Ovary (tissue), 9 donors: ENCODE data around the gene HSF5. TPM values are rescaled to one million over a fixed set of nuclear protein-coding genes. Genes with fewer than 3 reads are reported as not detected.
"Not testable (repeated sequence)": the region's sequence is repeated elsewhere in the genome, so short reads cannot be mapped to it uniquely, and the experiment has no call there.

ENCODE experiments used
- DNase-seq, 5 donors: peaks; one replicate each; pipeline ENCODE4 v3.0.0-alpha.2; 2019 to 2020
- H3K27ac ChIP-seq, 2 donors: fragments of 200-600 bp; one replicate each; pipeline versions ENCODE4 v1.5.1 to v1.8.0; 2019 to 2022
- H3K27me3 ChIP-seq: fragments of 200-600 bp; one replicate; pipeline ENCODE4 v1.8.0; 2022
- H3K36me3 ChIP-seq: fragments of 200-600 bp; sonication (generic); one replicate; pipeline ENCODE4 v1.5.1; 2019
- H3K4me1 ChIP-seq: one replicate; pipeline ENCODE4 v1.8.1; 2013; ENCODE audit warnings: mild to moderate bottlenecking, moderate library complexity; ENCODE audit not compliant: insufficient read depth
- H3K4me3 ChIP-seq: fragments of 200-600 bp; sonication (generic); one replicate; pipeline ENCODE4 v1.5.1; 2017
- H3K9me3 ChIP-seq, 2 donors: fragments of 200-600 bp in 1 of 2; sonication (generic) in 1 of 2; one replicate each; pipeline versions ENCODE4 v1.5.1 to v1.8.1; 2013 to 2019; ENCODE audit warnings: mild to moderate bottlenecking in 1 of 2, moderate library complexity in 1 of 2
- CTCF ChIP-seq, 3 donors: fragments of 450-650 bp in 2 of 3; fragments of 200-600 bp in 1 of 3; IDR thresholded peaks; one replicate each; pipeline versions ENCODE4 v1.5.1 to v1.8.0; 2016 to 2022; ENCODE audit warnings: antibody characterized with exemption in 3 of 3, mild to moderate bottlenecking in 1 of 3
- EP300 ChIP-seq: sonication (generic); formaldehyde crosslinking; IDR thresholded peaks from one replicate; pipeline ENCODE4 v1.6.1; 2017; ENCODE audit warnings: antibody characterized with exemption
- POLR2A ChIP-seq: fragments of 450-650 bp; IDR thresholded peaks from one replicate; pipeline ENCODE4 v1.6.1; 2017; ENCODE audit warnings: antibody characterized with exemption, mild to moderate bottlenecking, moderate library complexity
- WGBS, 3 donors: extraction: QIAGEN DNeasy Blood & Tissue Kit in 1 of 3; methylation state at CpG; one replicate each; pipeline versions ENCODE4 v1.1.5 to v1.1.7; 2013 to 2017; 5-methylcytosine and 5-hydroxymethylcytosine counted together
- intact Hi-C, 4 donors: fragments of 100-400 bp; cut with DNase I; formaldehyde crosslinking; loops; one replicate each; pipeline versions ENCODE4 v1.11.0 to v1.15.1; 2022 to 2023
- polyA plus RNA-seq, 2 donors: library from polyadenylated mRNA; stranded (reverse); fragments of 200-250 nt in 1 of 2; fragments of 350-450 nt in 1 of 2; fragmentation: Illumina TruSeq in 1 of 2; extraction: RNeasy Lipid Tissue Mini Kit (QIAGEN cat#74804) in 1 of 2; gene quantifications; one replicate each; pipeline ENCODE4 v1.2.3, GENCODE V29; 2013 to 2014
- total RNA-seq, 7 donors: library from RNA; depleted of rRNA in 2 of 7; stranded (reverse); fragments of >200 nt in 2 of 7; fragmentation: NEBNext Ultra II Directional in 3 of 7; extraction: Animal tissue kit (Norgen Biotek cat#: 25700) in 3 of 7; gene quantifications; one replicate each; pipeline versions ENCODE4 v1.1.0 to v1.2.4, GENCODE V29; 2016 to 2023
- donor health status: DM: no; HTN: no; CAD: no; lungs with moderate emphysema.
- donor health status: DM: no; HTN: no; CAD: no.
- donor health status: Bipolar disorder and iron deficiency.
- donor health status: DM: yes; HTN: yes; CAD: no.
- donor health status: DM: no; HTN: no; CAD: no.
- donor health status: DM: yes; HTN: yes; CAD: no.

HSF5 gene
- total and polyA plus RNA-seq, 9 donors: 0.05 TPM; not detected in 7

DNA sequence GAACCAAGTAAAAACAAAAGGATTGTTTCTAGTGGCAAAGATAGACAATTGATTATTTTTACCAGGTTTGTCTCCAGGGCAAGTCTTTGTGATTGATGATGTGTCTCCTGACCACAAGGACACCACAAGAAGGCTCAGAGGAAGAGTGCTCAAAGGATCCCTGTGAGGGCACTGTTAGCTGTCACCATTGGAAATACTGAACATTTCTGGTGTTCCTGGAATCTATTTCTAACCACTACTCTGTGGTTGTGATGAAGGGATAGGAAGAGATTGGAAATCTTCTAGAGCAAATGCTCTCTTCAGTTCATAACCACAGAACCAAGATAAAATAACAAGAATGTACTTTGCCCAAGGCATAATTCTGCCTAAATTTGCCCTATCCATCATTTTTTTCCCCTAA, 86.2 kb downstream of the HSF5 start:
- TF ChIP-seq CTCF (IDR thresholded peaks at IDR 0.05) (no peak), POLR2A (no peak), EP300 (no peak)
- intact Hi-C loops: no loop called here

DNA sequence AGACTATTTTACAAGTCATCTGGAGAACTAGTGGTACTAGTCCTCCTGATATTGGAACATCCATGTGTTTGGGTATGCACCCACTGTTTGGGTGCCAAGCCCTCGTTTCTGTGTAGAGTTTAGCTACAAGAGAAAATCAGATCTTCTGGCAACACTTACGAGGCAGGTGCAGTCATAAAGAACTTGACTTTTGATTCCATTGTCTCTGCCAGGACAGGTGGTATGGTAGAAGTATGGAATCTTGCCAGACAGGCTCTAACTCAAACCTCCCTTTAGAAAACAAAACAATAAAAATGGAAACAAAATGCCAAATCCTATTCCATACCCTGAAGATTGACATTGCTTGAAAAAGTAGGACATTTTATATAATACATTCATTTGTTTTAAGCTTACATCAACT, 86.9 kb downstream of the HSF5 start:
- intact Hi-C loops: no loop called here
- no peaks in the 10 kb centered on the region for H3K4me1 ChIP-seq
- H3K36me3 ChIP-seq: no peaks in the 10 kb centered on the region
- H3K9me3 ChIP-seq: no peaks in the 10 kb centered on the region
- no peak for TF ChIP-seq POLR2A
- TF ChIP-seq EP300: no peak
- no peak overlapping the region for H3K4me3 ChIP-seq
- H3K27me3 ChIP-seq: no peaks in the 10 kb centered on the region
- no peak for DNase-seq
- WGBS, 3 donors: 57 to 72% (median 66%) methylated on average over 2 of the region's 2 CpGs
- H3K27ac ChIP-seq: no peak overlapping the region

More for the DNA sequence above, 86.2 kb downstream of the HSF5 start:
- no peak for DNase-seq
- Histone ChIP-seq H3K9me3 (no peaks in the 10 kb centered on the region), H3K4me1 (no peaks in the 10 kb centered on the region), H3K4me3 (no peak overlapping the region), H3K27ac (no peak overlapping the region), H3K27me3 (no peaks in the 10 kb centered on the region), H3K36me3 (no peaks in the 10 kb centered on the region)

DNA sequence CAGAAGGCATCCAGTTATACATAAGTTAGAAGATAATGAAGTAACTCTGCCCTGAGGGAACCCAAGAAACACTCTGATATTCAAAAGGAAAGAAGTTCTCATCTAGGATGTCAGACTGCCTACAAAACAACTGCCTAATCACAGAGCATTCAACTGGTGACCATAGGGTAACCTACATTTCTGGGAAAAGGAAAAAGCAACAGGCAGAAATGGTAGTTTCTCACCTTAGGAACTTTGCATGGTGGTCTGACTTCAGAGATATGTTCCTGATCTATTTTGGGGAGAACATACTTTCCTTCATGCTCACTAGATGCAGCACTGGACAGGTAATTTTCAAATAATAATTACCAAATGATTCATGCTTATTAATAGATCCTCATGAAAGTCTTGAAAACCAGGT, 87.4 kb downstream of the HSF5 start:
- no peak for DNase-seq
- Histone ChIP-seq H3K9me3 (no peaks in the 10 kb centered on the region), H3K27me3 (no peaks in the 10 kb centered on the region), H3K4me1 (no peaks in the 10 kb centered on the region), H3K36me3 (no peaks in the 10 kb centered on the region), H3K4me3 (no peak overlapping the region), H3K27ac (no peak overlapping the region)
- no peak for TF ChIP-seq POLR2A
- TF ChIP-seq EP300: no peak
- TF ChIP-seq CTCF (IDR thresholded peaks at IDR 0.05): no peak
- intact Hi-C loops: no loop called here

DNA sequence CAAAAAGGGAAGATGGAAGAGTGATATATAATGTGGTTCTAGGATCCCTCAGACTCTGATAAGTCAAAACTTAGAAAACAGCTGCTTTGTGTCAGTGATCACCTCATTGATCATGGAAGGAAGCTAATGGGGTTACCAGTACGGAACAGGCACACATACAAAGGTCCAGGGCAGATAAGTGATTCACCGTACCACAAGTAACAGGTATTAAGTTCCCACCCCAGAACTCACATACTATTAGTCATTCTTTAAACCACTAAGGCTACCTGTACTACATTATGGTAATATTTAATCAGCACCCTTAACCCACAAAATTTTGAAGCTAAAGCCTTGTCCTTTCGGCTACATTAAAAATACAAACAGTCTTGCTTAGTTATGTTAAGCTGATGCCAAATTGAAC, 88.2 kb downstream of the HSF5 start:
- Histone ChIP-seq H3K4me1 (no peaks in the 10 kb centered on the region), H3K27me3 (no peaks in the 10 kb centered on the region), H3K9me3 (no peaks in the 10 kb centered on the region), H3K27ac (no peak overlapping the region), H3K36me3 (no peaks in the 10 kb centered on the region), H3K4me3 (no peak overlapping the region)
- intact Hi-C loops: no loop called here
- 85 to 93% (median 88%) methylated on average over 3 of the region's 3 CpGs for WGBS, 3 donors
- DNase-seq: no peak
- TF ChIP-seq CTCF (IDR thresholded peaks at IDR 0.05) (no peak), EP300 (no peak), POLR2A (no peak)

- intact Hi-C loops: no loop called here
- 33 to 35% (median 34%) methylated on average over 3 of the region's 3 CpGs for WGBS, 3 donors
These were observed 89.5 kb downstream of the HSF5 start for GRCh38 chr17:58398574-58399266.

GRCh38 chr17:58397421-58397820, 90.8 kb downstream of the HSF5 start:
- H3K27ac ChIP-seq, H3K36me3 ChIP-seq, H3K9me3 ChIP-seq, H3K27me3 ChIP-seq, H3K4me1 ChIP-seq, H3K4me3 ChIP-seq, DNase-seq, intact Hi-C loops: not testable (repeated sequence)
- 87 to 92% (median 89%) methylated on average over 5 of the region's 5 CpGs for WGBS, 3 donors

More at GRCh38 chr17:58398574-58399266, 89.5 kb downstream of the HSF5 start:
- DNase-seq: no peak
- TF ChIP-seq EP300: no peak
- TF ChIP-seq CTCF (IDR thresholded peaks at IDR 0.05): no peak
- no peak for TF ChIP-seq POLR2A
- Histone ChIP-seq H3K9me3 (no peaks in the 10 kb centered on the region), H3K4me3 (no peak overlapping the region), H3K4me1 (no peaks in the 10 kb centered on the region), H3K36me3 (no peaks in the 10 kb centered on the region), H3K27me3 (no peaks in the 10 kb centered on the region), H3K27ac (no peak overlapping the region)
